A673 (cell line): Measurements from ENCODE around the gene HMX1.

Experiments
- CTCF ChIP-seq: fragments of 300-800, 200-600 bp; sonication (generic); conservative IDR thresholded peaks from 2 replicates; pipeline ENCODE4 v1.5.1; 2017; ENCODE audit warnings: low read depth, mild to moderate bottlenecking, antibody characterized with exemption, low read length, moderate library complexity, mixed read lengths
- EZH2 ChIP-seq: fragments of 200-600 bp; sonication (generic); IDR thresholded peaks from 2 replicates; pipeline ENCODE4 v1.6.1; 2017; ENCODE audit warnings: borderline replicate concordance, low read depth, mild to moderate bottlenecking, mixed read lengths, antibody characterized with exemption, low read length; ENCODE audit not compliant: poor library complexity, severe bottlenecking

- TF ChIP-seq EZH2 (no peak), CTCF (no peak)
Measured at GRCh38 chr4:8917321-8917811, 45.7 kb upstream of the HMX1 start.
